T47D (cell line): ENCODE results near the gene FAM25C.
"Not testable (repeated sequence)": the region's sequence is repeated elsewhere in the genome, so short reads cannot be mapped to it uniquely, and the experiment has no call there.

ENCODE experiments used
- DNase-seq, 2 experiments: peaks; one replicate each; pipeline versions ENCODE4 v3.0.0 to v3.0.0-alpha.2; 2011 to 2012; ENCODE audit warnings: low read depth in 1 of 2, low spot score in 1 of 2
- in situ Hi-C: cut with HindIII; loops from 2 replicates; pipeline ENCODE4 v1.10.0; 2016; ENCODE audit warnings: low sequenced_read_pairs, low pct_unique_long_range_greater_than_20kb

Gene FAM25C

DNA sequence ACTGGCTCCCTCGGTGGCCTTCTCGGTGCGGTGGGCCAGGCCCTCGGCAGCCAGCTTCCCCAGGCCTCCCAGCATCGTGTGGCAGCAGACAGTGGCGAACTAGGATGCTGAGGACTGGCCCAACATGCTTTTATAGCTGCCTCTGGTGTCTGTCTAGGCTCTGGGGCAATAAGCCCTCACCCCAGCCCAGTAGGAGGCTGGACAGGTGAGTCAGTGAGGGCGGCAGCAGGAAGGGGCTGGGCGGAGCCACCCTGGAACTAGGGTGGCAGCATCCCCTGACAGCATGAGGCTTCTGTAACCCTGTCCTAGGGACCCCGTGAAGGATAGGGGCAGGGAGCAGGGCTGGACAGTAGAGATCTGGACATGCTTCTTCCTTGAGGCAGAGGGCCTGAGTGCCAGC, at the start of gene FAM25C:
TSS of gene FAM25C (minus strand) at position 101 of the 400 bp plus-strand sequence. CDS start at position 75, 26 bp downstream.
- in situ Hi-C loops, DNase-seq: not testable (repeated sequence)

DNA sequence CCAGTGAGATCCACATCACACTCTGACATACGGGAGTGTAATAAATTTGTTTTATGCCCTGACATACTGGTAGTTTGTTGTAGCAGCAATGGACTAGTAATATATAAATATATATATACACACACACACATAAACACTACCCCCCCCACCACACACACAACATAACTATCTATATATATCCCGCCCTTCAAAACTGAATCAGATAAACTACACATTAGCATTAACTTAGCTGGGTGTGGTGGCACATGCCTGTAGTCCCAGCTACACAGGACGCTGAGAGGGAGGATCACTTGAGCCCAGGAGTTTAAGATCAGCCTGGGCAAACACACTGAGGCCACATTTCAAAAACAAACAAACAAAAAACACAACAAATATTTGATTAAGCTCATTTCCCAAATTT, 45.0 kb upstream of the FAM25C start:
- in situ Hi-C loops, DNase-seq: not testable (repeated sequence)

DNA sequence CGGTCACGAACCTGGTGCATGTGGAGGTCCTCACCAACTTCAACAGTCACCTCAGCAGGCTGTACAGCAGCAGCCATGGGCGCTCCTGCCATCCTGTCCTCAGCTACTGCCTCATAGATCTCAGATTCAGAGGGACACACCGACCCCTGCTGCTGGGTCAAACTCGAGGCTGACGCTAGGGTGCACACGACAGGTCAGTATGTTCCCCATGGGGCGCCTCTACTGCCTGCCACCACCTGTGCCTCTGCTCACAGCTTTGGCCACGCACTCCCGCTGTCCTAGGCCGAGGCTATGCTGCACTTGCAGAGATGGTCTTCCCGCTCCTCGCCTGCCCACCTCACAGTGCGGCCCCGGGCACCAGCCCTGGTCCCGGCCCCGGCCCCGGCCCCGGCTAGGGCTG, 31.8 kb upstream of the FAM25C start:
- in situ Hi-C loops = not testable (repeated sequence)

DNA sequence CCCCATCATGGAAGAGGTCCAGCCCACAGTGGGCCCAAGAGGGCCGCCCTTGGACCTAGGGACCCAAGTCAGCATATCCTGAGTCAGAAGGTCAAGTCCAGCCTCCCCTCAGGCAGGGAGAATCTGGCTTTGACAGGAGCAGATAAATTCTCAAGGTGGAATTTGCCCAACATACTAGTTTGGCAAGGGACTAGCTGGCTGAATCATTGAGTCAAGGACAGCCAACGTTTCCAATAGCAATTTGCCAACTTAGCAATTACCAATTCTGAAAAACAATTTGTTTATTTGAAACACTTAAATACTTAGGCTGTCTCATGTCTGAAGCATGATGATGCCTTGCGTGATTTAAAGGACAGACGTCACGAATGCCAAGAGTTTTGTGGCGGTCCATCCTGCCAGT, 2.7 kb upstream of the FAM25C start:
- in situ Hi-C loops, DNase-seq: not testable (repeated sequence)

More for the DNA sequence above, 31.8 kb upstream of the FAM25C start:
- DNase-seq = not testable (repeated sequence)

DNA sequence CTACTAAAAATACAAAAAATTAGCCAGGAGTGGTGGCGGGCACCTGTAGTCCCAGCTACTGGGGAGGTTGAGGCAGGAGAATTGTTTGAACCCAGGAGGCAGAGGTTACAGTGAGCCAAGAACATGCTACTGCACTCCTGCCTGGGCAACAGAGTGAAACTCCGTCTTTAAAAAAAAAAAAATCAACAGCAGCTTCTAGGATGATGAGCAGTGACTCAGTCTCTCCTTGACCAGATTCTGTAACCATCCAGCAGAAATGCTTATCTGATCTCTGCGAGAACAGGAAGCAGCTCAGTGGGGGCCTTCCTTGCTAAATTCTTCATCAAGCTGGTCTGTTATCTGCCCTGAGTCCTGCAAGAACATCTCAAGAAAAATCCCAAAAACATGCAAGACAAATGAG, 5.5 kb downstream of the FAM25C start:
- not testable (repeated sequence) for DNase-seq

DNA sequence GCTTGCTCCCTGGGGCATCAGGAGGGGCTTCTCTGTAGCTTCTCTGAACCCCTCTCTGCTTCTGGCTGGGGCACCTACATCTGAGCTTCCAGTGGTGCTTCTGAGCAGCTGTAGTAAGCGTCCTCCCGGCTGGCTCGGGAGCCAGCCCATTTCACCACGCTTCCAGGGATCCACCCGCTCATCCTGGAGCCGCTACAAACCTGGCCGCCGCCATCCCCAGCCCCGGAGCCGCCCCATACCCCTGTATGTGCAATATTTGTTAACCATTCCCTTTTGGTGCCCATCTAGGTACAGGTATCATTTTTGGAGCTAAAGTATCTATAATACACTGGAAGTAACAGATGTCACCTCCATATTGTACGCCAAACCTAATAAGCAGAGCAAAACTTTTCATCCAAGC, 7.0 kb downstream of the FAM25C start:
- in situ Hi-C loops, DNase-seq: not testable (repeated sequence)

More for the DNA sequence above, 5.5 kb downstream of the FAM25C start:
- in situ Hi-C loops = not testable (repeated sequence)

DNA sequence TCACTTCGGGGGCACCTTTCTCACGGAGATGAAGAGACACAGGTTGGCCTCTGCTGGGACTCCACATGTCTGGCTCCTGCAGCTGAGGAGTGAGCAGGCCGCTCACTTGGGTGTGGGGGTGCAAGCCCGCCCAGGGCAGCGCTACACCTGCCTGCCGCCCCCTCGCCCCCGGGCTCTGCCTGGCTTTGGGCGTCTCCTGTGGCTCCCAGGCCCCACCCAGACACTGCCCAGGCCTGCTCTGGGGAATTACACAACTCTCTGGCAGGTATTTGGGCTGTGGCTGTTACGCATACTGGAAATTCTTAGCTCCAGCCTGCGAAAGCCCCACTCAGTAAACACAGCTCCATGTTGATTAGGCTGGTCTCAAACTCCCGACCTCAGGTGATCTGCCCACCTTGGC, 7.9 kb downstream of the FAM25C start:
- in situ Hi-C loops = not testable (repeated sequence)

DNA sequence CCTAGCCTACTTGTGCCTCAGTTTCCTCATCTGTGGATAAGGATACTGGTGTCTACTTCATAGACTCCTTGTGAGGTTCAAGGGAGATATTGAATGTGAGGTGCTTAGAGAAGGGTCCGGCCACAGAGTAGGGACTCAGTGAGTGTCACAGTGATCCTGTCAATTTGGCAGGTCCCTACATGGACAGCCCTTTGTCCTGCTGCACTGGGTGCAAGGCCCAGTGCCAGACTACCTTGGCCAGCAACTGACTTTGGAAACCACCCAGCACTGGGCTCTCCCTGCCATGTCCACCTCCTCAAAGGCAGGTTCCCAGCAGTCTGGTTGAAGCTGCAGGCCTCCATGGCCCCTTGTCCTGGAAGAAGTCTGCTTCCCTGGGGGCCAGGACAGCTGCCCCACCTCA, 9.5 kb downstream of the FAM25C start:
- DNase-seq, in situ Hi-C loops: not testable (repeated sequence)

More for the DNA sequence above, 7.9 kb downstream of the FAM25C start:
- DNase-seq = peak in 1 of 2 experiments; percentile 7

DNA sequence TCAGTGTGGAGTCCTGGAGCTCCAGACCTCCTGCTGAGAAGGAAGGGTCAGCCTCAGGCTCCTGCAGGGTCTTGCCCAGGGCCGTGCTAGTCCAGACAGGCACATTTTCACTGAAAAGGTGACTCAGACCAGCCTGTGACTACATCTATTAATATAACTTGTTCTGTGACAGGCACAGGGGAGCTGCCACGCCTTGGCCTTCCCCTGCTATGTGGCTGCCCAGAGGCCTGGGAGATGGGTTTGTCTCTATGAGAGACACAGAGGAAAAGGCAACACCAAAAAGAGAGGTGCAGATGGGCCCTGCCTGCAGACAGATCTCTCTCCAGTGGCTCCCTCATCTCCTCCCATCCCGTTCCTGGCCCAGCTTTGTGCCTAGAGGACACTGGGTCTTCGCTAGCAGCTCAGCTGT, 10.0 kb downstream of the FAM25C start:
- DNase-seq, in situ Hi-C loops: not testable (repeated sequence)

DNA sequence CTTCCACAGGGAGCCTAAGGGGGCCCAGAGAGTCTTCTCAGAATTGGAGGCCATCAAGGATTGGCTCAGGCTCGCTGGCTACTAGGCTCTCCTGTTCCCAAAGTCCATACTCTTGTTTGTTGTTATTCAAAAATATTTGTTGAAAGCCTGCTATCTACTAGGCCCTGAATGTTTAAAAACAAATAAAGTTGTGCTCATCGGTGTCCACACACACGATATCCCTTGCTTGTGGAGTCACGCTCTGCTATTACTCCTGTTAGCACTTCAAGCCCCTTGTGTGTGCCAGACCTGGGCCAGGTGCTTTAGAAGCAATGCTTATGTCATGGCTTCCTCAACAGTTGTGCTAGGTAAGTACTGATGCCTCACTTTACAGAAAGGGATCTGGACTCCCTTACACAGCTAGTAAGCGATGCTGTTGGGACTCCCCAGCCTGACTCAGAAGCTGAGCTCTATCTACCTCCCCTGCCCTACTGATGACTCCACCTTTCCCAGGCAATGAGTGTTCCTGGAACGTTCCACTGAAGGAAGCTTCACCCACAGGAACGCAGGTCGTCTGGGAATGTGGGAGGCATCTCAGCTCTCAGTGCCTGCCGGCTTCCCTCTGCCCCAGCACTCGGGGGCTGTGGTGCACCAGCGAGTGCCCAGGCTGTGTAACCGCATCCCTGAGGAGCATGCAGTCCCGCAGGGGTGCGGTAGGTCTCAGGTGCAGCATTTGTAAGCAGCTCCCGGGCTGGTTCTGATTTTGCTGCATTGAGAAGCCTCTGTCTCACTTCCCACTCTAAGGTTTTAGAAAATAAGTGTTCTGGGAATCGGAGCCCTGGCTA, 10.7 kb downstream of the FAM25C start:
- DNase-seq, in situ Hi-C loops: not testable (repeated sequence)

DNA sequence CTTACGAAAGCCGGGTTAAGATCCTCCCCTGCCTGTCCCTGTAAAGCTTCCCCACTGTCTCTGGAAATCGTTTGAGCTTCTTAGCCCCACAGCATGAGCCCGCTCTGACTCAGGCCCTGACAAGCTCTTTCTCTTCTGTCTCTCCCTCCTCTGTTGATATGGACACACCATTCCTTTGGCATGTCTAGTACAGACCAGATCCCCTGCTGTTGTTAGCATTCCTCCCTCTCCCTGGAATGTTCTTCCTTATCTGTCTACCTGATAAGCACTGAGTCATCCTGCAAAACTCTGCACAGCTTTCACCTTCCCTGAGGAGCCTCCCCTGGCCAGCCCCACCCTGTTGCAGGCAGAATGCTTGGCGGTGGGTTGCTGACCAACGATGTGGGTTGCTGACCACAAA, 11.6 kb downstream of the FAM25C start:
- in situ Hi-C loops, DNase-seq: not testable (repeated sequence)

DNA sequence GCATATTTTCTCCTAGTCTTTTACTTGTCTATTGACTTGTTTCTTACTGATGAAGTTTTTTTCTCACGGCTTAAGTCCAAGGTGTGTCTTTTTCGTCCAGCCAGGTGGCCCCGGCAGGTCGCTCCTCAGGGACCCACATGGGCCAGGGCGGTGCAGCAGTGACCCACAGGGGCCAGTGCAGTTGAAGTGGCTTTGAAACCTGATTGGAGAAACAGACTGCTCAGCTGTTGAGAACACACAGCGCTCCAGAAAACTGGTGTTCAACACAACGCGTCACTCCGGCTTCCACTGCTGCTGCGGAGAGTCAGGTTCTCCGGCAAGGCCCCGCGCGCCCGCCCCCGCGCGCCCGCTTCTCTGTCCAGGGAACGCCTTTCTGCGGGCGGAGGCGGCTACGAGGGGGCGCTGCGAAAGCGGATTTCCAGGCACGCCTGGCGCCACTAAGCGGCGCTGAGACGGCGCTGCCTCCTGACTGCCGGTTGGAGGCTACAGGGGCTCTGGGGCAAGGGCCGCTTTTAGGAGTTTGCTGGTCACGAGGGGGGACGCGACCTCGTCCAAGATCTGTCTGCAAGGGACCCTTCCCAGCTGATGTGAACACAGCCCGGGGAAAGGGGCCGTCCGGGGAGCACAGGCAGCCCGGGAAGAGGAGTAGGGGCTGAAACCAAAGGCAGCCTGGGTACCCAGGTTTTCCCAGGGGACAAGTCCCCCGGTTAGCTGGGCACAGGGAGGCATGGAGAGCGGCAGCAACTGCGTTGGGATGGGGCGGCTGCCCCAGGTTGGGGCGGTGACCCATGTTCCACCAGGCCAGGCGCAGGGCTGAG, 13.0 kb downstream of the FAM25C start:
- DNase-seq, in situ Hi-C loops: not testable (repeated sequence)

DNA sequence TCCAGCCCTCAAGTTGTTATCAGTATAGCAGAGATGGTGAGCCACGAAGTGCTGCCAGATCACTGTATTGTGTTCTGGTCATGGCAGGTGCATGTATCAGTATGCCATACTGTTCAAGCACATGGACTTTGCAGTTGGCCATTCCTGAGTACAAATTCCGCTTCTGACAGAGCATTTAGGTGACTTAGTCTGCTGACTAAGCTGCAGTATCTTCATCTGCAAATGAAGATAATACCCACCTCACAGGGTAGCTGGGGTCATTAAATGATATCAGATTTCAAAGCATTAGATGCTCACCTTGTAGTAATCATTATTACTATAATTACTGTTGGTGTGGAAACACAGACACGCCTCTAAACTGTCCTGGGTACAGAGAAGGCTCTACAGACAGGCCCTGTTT, 24.2 kb downstream of the FAM25C start:
- DNase-seq, in situ Hi-C loops: not testable (repeated sequence)

DNA sequence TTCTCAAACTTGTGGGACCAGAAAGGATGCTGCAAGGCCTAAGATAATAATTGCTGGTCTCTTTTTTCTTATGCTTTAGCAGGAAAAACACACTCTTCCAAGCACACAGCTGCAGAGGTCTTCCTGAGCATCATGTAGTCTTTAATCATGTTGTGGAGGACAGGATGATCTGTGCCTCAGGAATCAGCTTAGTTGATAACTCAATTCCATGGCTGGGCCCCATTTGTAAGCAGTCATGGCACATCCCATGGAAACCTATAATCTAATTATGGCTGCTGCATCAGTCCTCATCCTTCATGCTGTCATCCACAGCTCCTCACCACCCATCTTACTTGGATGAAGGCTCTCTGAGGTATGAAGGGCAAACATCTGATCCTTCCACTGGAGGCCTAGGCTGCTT, 26.5 kb downstream of the FAM25C start:
- in situ Hi-C loops, DNase-seq: not testable (repeated sequence)

DNA sequence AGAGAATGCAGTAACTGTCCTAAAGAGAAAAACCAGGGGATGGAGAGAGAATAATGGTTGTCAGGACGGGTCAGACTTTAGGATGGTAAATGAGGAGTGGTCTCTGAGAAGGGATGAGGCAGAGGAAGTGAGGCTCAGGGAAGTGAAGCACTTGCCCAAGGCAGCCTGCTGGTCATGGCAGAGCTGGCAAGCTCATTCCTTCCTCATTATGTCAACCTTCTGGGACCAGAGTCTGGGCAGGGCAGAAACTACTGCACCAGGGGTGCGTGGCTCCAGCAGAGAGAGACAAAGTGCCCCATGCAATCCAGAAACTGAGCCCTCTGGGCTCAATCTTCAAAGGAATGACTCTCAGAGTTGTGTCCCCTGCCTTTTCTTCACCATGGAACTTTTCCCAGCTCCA, 27.5 kb downstream of the FAM25C start:
- in situ Hi-C loops, DNase-seq: not testable (repeated sequence)

DNA sequence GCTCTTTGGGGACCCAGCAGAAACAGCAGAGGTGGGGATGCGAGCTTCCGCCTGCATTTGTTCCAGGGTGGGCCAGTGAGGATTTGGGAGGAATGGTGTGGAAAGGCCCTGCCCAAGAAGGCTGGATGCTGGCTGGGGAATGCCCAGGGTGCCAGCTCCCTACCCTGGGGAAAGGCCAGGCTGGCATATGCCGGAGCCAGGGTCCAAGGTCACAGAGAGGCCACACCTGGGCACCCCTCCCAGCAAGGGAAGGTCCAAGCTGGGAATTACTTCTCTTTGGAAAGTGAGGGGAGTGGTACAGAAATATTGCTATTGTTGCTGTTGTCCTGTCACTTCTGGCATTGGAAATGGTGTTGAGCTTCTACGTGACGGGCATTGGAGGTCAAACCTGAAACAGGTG, 28.0 kb downstream of the FAM25C start:
- DNase-seq, in situ Hi-C loops: not testable (repeated sequence)

DNA sequence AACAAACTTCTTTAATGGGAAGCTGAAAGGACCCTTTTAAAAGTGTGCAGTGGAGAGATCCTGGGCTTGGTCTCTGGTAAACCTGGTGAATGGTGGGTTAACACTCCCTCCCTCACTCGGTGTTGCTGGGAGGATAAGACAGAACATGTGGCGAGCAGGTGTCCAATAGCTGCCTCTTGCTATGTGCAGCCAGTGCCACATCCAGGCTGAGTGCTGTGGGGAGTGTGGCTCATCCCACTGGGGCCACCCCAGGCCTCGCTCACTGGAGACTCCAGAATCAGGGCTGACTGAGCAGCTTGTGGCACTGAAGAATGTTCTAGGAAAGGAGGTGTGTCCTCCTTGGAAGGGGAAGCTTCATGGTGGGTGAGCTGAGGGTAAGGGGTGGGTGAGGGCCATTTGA, 29.5 kb downstream of the FAM25C start:
- in situ Hi-C loops, DNase-seq: not testable (repeated sequence)

DNA sequence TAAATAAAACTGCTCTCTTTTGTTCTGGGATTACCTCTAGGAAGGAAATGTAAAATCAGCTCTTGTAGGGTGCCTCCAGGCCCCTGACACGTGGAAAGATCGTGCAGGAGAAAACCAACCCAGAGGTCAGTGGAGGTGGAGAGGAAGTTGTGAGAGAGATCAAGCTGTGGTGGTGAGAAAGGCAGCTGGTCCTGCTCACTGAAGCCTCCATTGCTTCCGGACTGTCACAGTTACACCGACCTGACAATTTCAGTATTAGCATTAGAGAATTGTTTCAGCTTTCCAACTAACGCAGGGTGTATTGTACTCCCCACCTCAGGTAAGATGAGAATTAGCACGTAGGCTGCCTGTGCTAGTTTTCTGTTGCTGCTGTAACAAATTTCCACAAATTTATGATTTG, 30.6 kb downstream of the FAM25C start:
- DNase-seq, in situ Hi-C loops: not testable (repeated sequence)
